Activated CD8-positive, alpha-beta T cell treated with anti-CD3 and anti-CD28 coated beads for 36 hours (primary cell): ENCODE measurements around the gene PEAK1. TPM values are rescaled to one million over a fixed set of nuclear protein-coding genes. Genes with fewer than 3 reads are reported as not detected.

Experiments used
- ATAC-seq: fragments of 200-7000 bp; cut with Tn5 transposase; one replicate; pipeline ENCODE4 v1.10.0; 2021; ENCODE audit warnings: mild to moderate bottlenecking, moderate library complexity
- CTCF ChIA-PET: fragments of 350-600 bp; sonication (Branson Sonifier 250); formaldehyde crosslinking; loops from one replicate; lab custom pipeline; 2021; ENCODE audit warnings: antibody characterized with exemption; lab: Charles Lee
- POLR2A ChIA-PET: fragments of 350-600 bp; sonication (Branson Sonifier 250); formaldehyde crosslinking; loops from one replicate; lab custom pipeline; 2021; ENCODE audit warnings: antibody characterized with exemption; lab: Charles Lee
- DNase-seq: peaks from one replicate; pipeline ENCODE4 v3.0.0-alpha.2; 2020
- H3K27ac Mint-ChIP-seq: one replicate; pipeline ENCODE4 v1.8.0; 2021; ENCODE audit warnings: mild to moderate bottlenecking, mixed read lengths
- H3K27me3 Mint-ChIP-seq: one replicate; pipeline ENCODE4 v1.8.0; 2021; ENCODE audit warnings: mixed read lengths
- H3K36me3 Mint-ChIP-seq: one replicate; pipeline ENCODE4 v1.8.0; 2021; ENCODE audit warnings: low read depth, mixed read lengths
- H3K4me1 Mint-ChIP-seq: one replicate; pipeline ENCODE4 v1.8.0; 2021; ENCODE audit warnings: low read depth, mixed read lengths
- H3K4me3 Mint-ChIP-seq: one replicate; pipeline ENCODE4 v1.8.0; 2021; ENCODE audit warnings: mild to moderate bottlenecking, moderate library complexity, mixed read lengths
- H3K9me3 Mint-ChIP-seq: one replicate; pipeline ENCODE4 v1.8.0; 2021; ENCODE audit warnings: mixed read lengths
- intact Hi-C: fragments of 100-400 bp; cut with micrococcal nuclease; formaldehyde crosslinking; loops from one replicate; pipeline ENCODE4 v1.10.0; 2022
- total RNA-seq, 2 experiments: library from RNA; stranded (reverse); gene quantifications; one replicate each; pipeline ENCODE4 v1.2.3, GENCODE V29; 2021
- TF ChIP-seq, protein P1 (sequence below): fragments of 200-600 bp; IDR thresholded peaks from one replicate; pipeline ENCODE4 v1.8.0; 2022; ENCODE audit warnings: antibody characterized with exemption, mild to moderate bottlenecking

Gene PEAK1
- total RNA-seq, 2 experiments from 2014 or later, result 32.1 to 36.1 TPM

DNA sequence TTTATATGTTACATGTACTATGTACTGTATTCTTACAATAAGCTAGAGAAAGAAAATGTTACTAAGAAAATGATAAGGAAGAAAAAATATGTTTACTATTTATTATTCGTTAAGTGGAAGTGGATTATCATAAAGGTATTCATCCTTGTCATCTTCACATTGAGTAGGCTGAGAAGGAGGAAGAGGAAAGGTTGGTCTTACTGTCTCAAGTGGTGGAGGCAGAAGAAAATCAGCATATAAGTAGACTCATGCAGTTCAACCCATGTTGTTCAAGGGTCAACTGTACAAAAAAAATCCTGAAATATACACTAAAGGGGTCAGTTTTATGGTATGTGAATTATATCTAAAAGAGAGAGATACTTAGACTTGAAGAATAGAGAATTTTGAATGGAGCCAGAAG is 6.5 kb upstream of the PEAK1 start:
- intact Hi-C loops, result no loop called here
- CTCF ChIA-PET, result no interaction called here
- POLR2A ChIA-PET, result interaction anchor here (1.1 kb wide), 1 partner anchor 39 kb away, joined by 3 read pairs; no protein-coding TSS in a partner anchor
- no peaks in the 10 kb centered on the region for H3K9me3 Mint-ChIP-seq
- TF ChIP-seq, protein P1, sequence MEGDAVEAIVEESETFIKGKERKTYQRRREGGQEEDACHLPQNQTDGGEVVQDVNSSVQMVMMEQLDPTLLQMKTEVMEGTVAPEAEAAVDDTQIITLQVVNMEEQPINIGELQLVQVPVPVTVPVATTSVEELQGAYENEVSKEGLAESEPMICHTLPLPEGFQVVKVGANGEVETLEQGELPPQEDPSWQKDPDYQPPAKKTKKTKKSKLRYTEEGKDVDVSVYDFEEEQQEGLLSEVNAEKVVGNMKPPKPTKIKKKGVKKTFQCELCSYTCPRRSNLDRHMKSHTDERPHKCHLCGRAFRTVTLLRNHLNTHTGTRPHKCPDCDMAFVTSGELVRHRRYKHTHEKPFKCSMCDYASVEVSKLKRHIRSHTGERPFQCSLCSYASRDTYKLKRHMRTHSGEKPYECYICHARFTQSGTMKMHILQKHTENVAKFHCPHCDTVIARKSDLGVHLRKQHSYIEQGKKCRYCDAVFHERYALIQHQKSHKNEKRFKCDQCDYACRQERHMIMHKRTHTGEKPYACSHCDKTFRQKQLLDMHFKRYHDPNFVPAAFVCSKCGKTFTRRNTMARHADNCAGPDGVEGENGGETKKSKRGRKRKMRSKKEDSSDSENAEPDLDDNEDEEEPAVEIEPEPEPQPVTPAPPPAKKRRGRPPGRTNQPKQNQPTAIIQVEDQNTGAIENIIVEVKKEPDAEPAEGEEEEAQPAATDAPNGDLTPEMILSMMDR, result no peak
- peak overlapping the region; percentile 1 for H3K27ac Mint-ChIP-seq
- H3K4me1 Mint-ChIP-seq, result peaks cover 62% of the 10 kb centered on the region
- ATAC-seq (peak; percentile 17), DNase-seq (no peak)
- H3K4me3 Mint-ChIP-seq, result no peak overlapping the region
- peaks cover 9% of the 10 kb centered on the region for H3K36me3 Mint-ChIP-seq
- no peaks in the 10 kb centered on the region for H3K27me3 Mint-ChIP-seq

- TF ChIP-seq, protein P1, result no peak
- Mint-ChIP-seq H3K9me3 (no peaks in the 10 kb centered on the region), H3K36me3 (peaks cover 5% of the 10 kb centered on the region), H3K4me1 (peaks cover 55% of the 10 kb centered on the region), H3K27ac (no peak overlapping the region), H3K4me3 (no peak overlapping the region), H3K27me3 (no peaks in the 10 kb centered on the region)
- ATAC-seq (no peak), DNase-seq (no peak)
- CTCF ChIA-PET, result interaction anchor here (1.2 kb wide), 1 partner anchor 24 kb away, joined by 3 read pairs; no protein-coding TSS in a partner anchor
- POLR2A ChIA-PET, result no interaction called here
- intact Hi-C loops, result no loop called here
Measured at GRCh38 chr15:77425104-77425503, 5.2 kb upstream of the PEAK1 start.

- ATAC-seq (no peak), DNase-seq (peak; percentile 27)
- Mint-ChIP-seq H3K27me3 (no peaks in the 10 kb centered on the region), H3K4me1 (peaks cover 58% of the 10 kb centered on the region), H3K27ac (peak overlapping the region; percentile 99), H3K4me3 (peak overlapping the region; percentile 88), H3K9me3 (no peaks in the 10 kb centered on the region), H3K36me3 (peaks cover 10% of the 10 kb centered on the region)
- ChIA-PET CTCF (interaction anchor here (0.7 to 1.9 kb wide), 8 partner anchors 9 to 448 kb away, joined by 3 to 5 read pairs (median 4); no protein-coding TSS in a partner anchor), POLR2A (interaction anchor here (0.6 to 1.7 kb wide), 4 partner anchors 9 to 35 kb away, joined by 3 to 5 read pairs (median 3); no protein-coding TSS in a partner anchor)
- TF ChIP-seq, protein P1, result no peak
- intact Hi-C loops, result no loop called here
Measured at GRCh38 chr15:77421370-77421700, 1.4 kb upstream of the PEAK1 start.

GRCh38 chr15:77420610-77421369 is 886 bp upstream of the PEAK1 start, which contains the start of gene HMG20A:
TSS of gene HMG20A (plus strand) at chr15:77420888. CDS start at chr15:77458408, 37,520 bp downstream.
- ChIA-PET CTCF (interaction anchor here (0.7 to 1.9 kb wide), 8 partner anchors 9 to 447 kb away, joined by 3 to 5 read pairs (median 4); no protein-coding TSS in a partner anchor), POLR2A (interaction anchor here (0.7 to 1.7 kb wide), 2 partner anchors 10 to 36 kb away, joined by 3 to 5 read pairs; no protein-coding TSS in a partner anchor)
- peak; percentile 72 for DNase-seq
- Mint-ChIP-seq H3K4me1 (peaks cover 56% of the 10 kb centered on the region), H3K27ac (peak within 1 kb of the TSS; percentile 99), H3K4me3 (peak within 1 kb of the TSS; percentile 88), H3K27me3 (no peaks in the 10 kb centered on the region), H3K36me3 (peaks cover 10% of the 10 kb centered on the region), H3K9me3 (no peaks in the 10 kb centered on the region)
- TF ChIP-seq, protein P1, result no peak
- ATAC-seq, result peak; percentile 52
- intact Hi-C loops, result no loop called here
